GM12878 (cell line): Measurements from ENCODE around the gene CEP63. TPM values are rescaled to one million over a fixed set of nuclear protein-coding genes. Genes with fewer than 3 reads are reported as not detected.

Experiments
- ATAC-seq: fragments of 200-7000 bp; cut with Tn5 transposase; 3 replicates; pipeline ENCODE4 v1.9.1; 2020; ENCODE audit warnings: mild to moderate bottlenecking, moderate library complexity
- BruUV-seq: library from RNA; stranded (reverse); fragments of 400-500 nt; replicated peaks from 2 replicates; lab custom pipeline; 2021; lab: Mats Ljungman, UMichigan
- CTCF ChIA-PET: fragments of 300-600 bp; sonication (Branson Sonifier 250); formaldehyde crosslinking; extraction: SDS; loops from one replicate; lab custom pipeline; 2021; ENCODE audit warnings: inconsistent platforms; lab: Yijun Ruan, JAX
- POLR2A ChIA-PET: fragments of 350-600 bp; formaldehyde crosslinking; extraction: SDS; loops from one replicate; lab custom pipeline; 2021; ENCODE audit warnings: inconsistent platforms; lab: Charles Lee
- RAD21 ChIA-PET: fragments of 300-600 bp; sonication (Branson Sonifier 250); formaldehyde crosslinking; loops from one replicate; lab custom pipeline; 2023; ENCODE audit warnings: antibody characterized with exemption; ENCODE audit not compliant: unreplicated experiment; lab: Charles Lee
- SMC1A ChIA-PET: fragments of 300-600 bp; sonication (Branson Sonifier 250); formaldehyde crosslinking; loops from one replicate; lab custom pipeline; 2023; ENCODE audit not compliant: unreplicated experiment, uncharacterized antibody; lab: Charles Lee
- DNase-seq: peaks from one replicate; pipeline ENCODE4 v3.0.0-alpha.2; 2011; ENCODE audit warnings: low read depth, low spot score
- FAIRE-seq: peaks from 3 replicates; lab custom pipeline; 2011; peaks lifted over from hg19 to GRCh38; lab: Jason Lieb, UNC
- H2AFZ ChIP-seq: 2 replicates; pipeline ENCODE4 v1.6.0; 2011; ENCODE audit warnings: low read depth, low read length, control low read depth; ENCODE audit not compliant: control insufficient read depth
- H3K27ac ChIP-seq: 2 replicates; pipeline ENCODE4 v1.5.1; 2011; ENCODE audit warnings: control low read depth; ENCODE audit not compliant: control insufficient read depth, insufficient read depth
- H3K27me3 ChIP-seq, 2 experiments: replicated peaks in 1 of 2; 2 replicates each; pipeline versions ENCODE4 v1.6.0 to v1.6.1; 2011; ENCODE audit warnings: low read length in 1 of 2; ENCODE audit not compliant: control insufficient read depth in 2 of 2, insufficient read depth in 2 of 2
- H3K36me3 ChIP-seq, 2 experiments: 2 replicates each; pipeline ENCODE4 v1.5.1; 2011; ENCODE audit warnings: low read length in 1 of 2; ENCODE audit not compliant: control insufficient read depth in 2 of 2, insufficient read depth in 2 of 2
- H3K4me1 ChIP-seq: 2 replicates; pipeline ENCODE4 v1.6.1; 2011; ENCODE audit warnings: mild to moderate bottlenecking, low read length, moderate library complexity, mixed read lengths; ENCODE audit not compliant: control insufficient read depth, insufficient read depth
- H3K4me2 ChIP-seq: 2 replicates; pipeline ENCODE4 v1.6.0; 2011; ENCODE audit warnings: control low read depth; ENCODE audit not compliant: control insufficient read depth, insufficient read depth
- H3K4me3 ChIP-seq: fragments of 200-600 bp; sonication (generic); 2 replicates; pipeline ENCODE4 v1.5.1; 2016
- H3K79me2 ChIP-seq: 2 replicates; pipeline ENCODE4 v1.6.0; 2011; ENCODE audit warnings: low read length; ENCODE audit not compliant: control insufficient read depth, insufficient read depth
- H3K9ac ChIP-seq: 2 replicates; pipeline ENCODE4 v1.8.0; 2011; ENCODE audit warnings: low read length, control low read depth, mixed read lengths; ENCODE audit not compliant: control insufficient read depth, insufficient read depth
- H3K9me3 ChIP-seq: replicated peaks from 3 replicates; pipeline ENCODE4 v1.5.1; 2011; ENCODE audit warnings: mild to moderate bottlenecking, low read length; ENCODE audit not compliant: control insufficient read depth, insufficient read depth
- H4K20me1 ChIP-seq: 2 replicates; pipeline ENCODE4 v1.6.0; 2011; ENCODE audit not compliant: control insufficient read depth, insufficient read depth
- BMI1 ChIP-seq: fragments of 450-650 bp; IDR thresholded peaks from 2 replicates; pipeline ENCODE4 v1.6.1; 2016; ENCODE audit warnings: mild to moderate bottlenecking, moderate library complexity, borderline replicate concordance
- BRCA1 ChIP-seq: IDR thresholded peaks from 2 replicates; pipeline ENCODE4 v1.6.1; 2011; ENCODE audit warnings: low read depth, low read length, improper control_type of control experiment
- CBFB ChIP-seq: IDR thresholded peaks from 2 replicates; pipeline ENCODE4 v1.6.1; 2016; ENCODE audit warnings: antibody characterized with exemption, low read depth
- CBX3 ChIP-seq: fragments of 200-600 bp; sonication (generic); IDR thresholded peaks from 2 replicates; pipeline ENCODE4 v1.6.1; 2016; ENCODE audit warnings: low read depth, borderline replicate concordance
- CREM ChIP-seq: IDR thresholded peaks from 2 replicates; pipeline ENCODE4 v1.6.1; 2014; ENCODE audit warnings: antibody characterized with exemption, low read depth
- GATAD2B ChIP-seq: fragments of 450-650 bp; conservative IDR thresholded peaks from 2 replicates; pipeline ENCODE4 v1.6.1; 2017; ENCODE audit warnings: low read depth, mild to moderate bottlenecking, moderate library complexity
- HCFC1 ChIP-seq: fragments of 150-350 bp; IDR thresholded peaks from 2 replicates; pipeline ENCODE4 v1.6.1; 2014; ENCODE audit warnings: low read length
- IKZF2 ChIP-seq, 2 experiments: fragments of 450-650 bp; IDR thresholded peaks; 2 replicates each; pipeline ENCODE4 v1.6.1; 2017; ENCODE audit warnings: mild to moderate bottlenecking in 2 of 2, moderate library complexity in 2 of 2
- PAX5 ChIP-seq: IDR thresholded peaks from 2 replicates; pipeline ENCODE4 v1.6.1; 2011; ENCODE audit warnings: low read depth, low read length, borderline replicate concordance
- PAX8 ChIP-seq: fragments of 450-650 bp; IDR thresholded peaks from 2 replicates; pipeline ENCODE4 v1.6.1; 2017; ENCODE audit warnings: mild to moderate bottlenecking, moderate library complexity
- POLR2AphosphoS5 ChIP-seq: IDR thresholded peaks from 2 replicates; pipeline ENCODE4 v1.6.1; 2011; ENCODE audit warnings: mild to moderate bottlenecking, low read length, inconsistent platforms
- SRF ChIP-seq, 2 experiments: IDR thresholded peaks; 2 replicates each; pipeline ENCODE4 v1.6.1; 2011; ENCODE audit warnings: low read depth in 2 of 2, low read length in 2 of 2, mild to moderate bottlenecking in 1 of 2, moderate library complexity in 1 of 2
- TAF1 ChIP-seq: IDR thresholded peaks from 2 replicates; pipeline ENCODE4 v1.6.1; 2011; ENCODE audit warnings: mild to moderate bottlenecking, low read depth, low read length, borderline replicate concordance
- USF2 ChIP-seq: IDR thresholded peaks from 2 replicates; pipeline ENCODE4 v1.6.1; 2011; ENCODE audit warnings: low read depth, low read length, improper control_type of control experiment, borderline replicate concordance
- ZNF24 ChIP-seq: fragments of 450-650 bp; IDR thresholded peaks from 2 replicates; pipeline ENCODE4 v1.6.1; 2017; ENCODE audit warnings: antibody characterized with exemption, mild to moderate bottlenecking
- WGBS: methylation state at CpG from one replicate; pipeline ENCODE4 v1.1.6; 2016; ENCODE audit warnings: low lambda C conversion rate; ENCODE audit not compliant: insufficient replicate concordance, insufficient coverage; ENCODE audit errors: missing lambda C conversion rate; 5-methylcytosine and 5-hydroxymethylcytosine counted together
- in situ Hi-C: fragments of 300-500 bp; cut with MboI; formaldehyde crosslinking; loops from 9 replicates; pipeline ENCODE4 v1.14.3; 2018; ENCODE audit warnings: mixed read lengths
- intact Hi-C: fragments of 100-400 bp; cut with micrococcal nuclease; formaldehyde crosslinking; loops from one replicate; pipeline ENCODE4 v1.14.2; 2022; ENCODE audit not compliant: unreplicated experiment
- polyA plus RNA-seq, 11 experiments: library from polyadenylated mRNA; depleted of rRNA in 4 of 11; unstranded in 6 of 11; stranded (reverse) in 5 of 11; fragments of >200 nt; fragmentation: Nextera tagmentation in 4 of 11; fragmentation: Illumina TruSeq in 1 of 11; extraction: Ambion mirVana in 4 of 11; extraction: Trizol in 1 of 11; gene quantifications; 1 replicate in 1 of 11; 2 replicates in 10 of 11; pipeline versions ENCODE4 v1.2.1 to v1.2.3, GENCODE V29; 2011 to 2016; ENCODE audit warnings: inconsistent platforms in 2 of 11, missing spikeins in 2 of 11, low read depth in 1 of 11
- total RNA-seq, 4 experiments: library from RNA; depleted of rRNA in 3 of 4; stranded (reverse); fragments of >200 nt in 3 of 4; fragmentation: Illumina TruSeq in 1 of 4; extraction: Trizol in 1 of 4; gene quantifications; 2 replicates each; pipeline versions ENCODE4 v1.2.1 to v1.2.3, GENCODE V29; 2013 to 2021

CEP63 gene
- total and polyA plus RNA-seq, 10 of the 15 experiments (the other 5 are each of a cell fraction or from before 2014, with no cell fraction given), result 14.0 to 36.9 (median 26.8) TPM

GRCh38 chr3:134464689-134465365, 21.0 kb upstream of the CEP63 start:
- no peak for DNase-seq
- Histone ChIP-seq H3K36me3 (no peaks in the 10 kb centered on the region), H3K27me3 (peaks cover 0 to 2% of the 10 kb centered on the region in 2 experiments; a peak in 1 of 4 replicates), H3K9ac (no peak overlapping the region)
- SMC1A ChIA-PET, result no interaction called here
- in situ Hi-C loops, result no loop called here
- no peak for TF ChIP-seq SRF (IDR thresholded peaks at IDR 0.05; ENCODE audit: low read depth in 2 of 2, low read length in 2 of 2)
- TF ChIP-seq PAX8, result no peak
- no peak for TF ChIP-seq GATAD2B
- no peak for TF ChIP-seq CREM
- TF ChIP-seq, all 136 proteins: peak for 0
- no peaks in the 10 kb centered on the region for H4K20me1 ChIP-seq
- H3K4me1 ChIP-seq, result no peaks in the 10 kb centered on the region
- H3K79me2 ChIP-seq, result no peaks in the 10 kb centered on the region
- H3K4me2 ChIP-seq, result no peak overlapping the region
- H3K9me3 ChIP-seq, result no peaks in the 10 kb centered on the region
- no peak overlapping the region for H2AFZ ChIP-seq
- FAIRE-seq (no peak), ATAC-seq (no peak)
- H3K4me3 ChIP-seq, result no peak overlapping the region
- POLR2A ChIA-PET, result no interaction called here
- CTCF ChIA-PET, result interaction anchor here (0.8 kb wide), 1 partner anchor 8 kb away, joined by 3 read pairs; no protein-coding TSS in a partner anchor
- 38% methylated on average over 8 of the region's 8 CpGs for WGBS
- RAD21 ChIA-PET, result no interaction called here
- intact Hi-C loops, result no loop called here
- no TSS peak for BruUV-seq
- no peak overlapping the region for H3K27ac ChIP-seq

GRCh38 chr3:134466331-134466730, 19.5 kb upstream of the CEP63 start:
- ChIA-PET CTCF (interaction anchor here (1.4 to 1.8 kb wide), 2 partner anchors 17 to 21 kb away, joined by 3 to 5 read pairs; no protein-coding TSS in a partner anchor), POLR2A (no interaction called here), SMC1A (interaction anchor here (1.1 kb wide), 1 partner anchor 10 kb away, joined by 3 read pairs; no protein-coding TSS in a partner anchor), RAD21 (no interaction called here)
- Histone ChIP-seq H3K27ac (no peak overlapping the region), H4K20me1 (no peaks in the 10 kb centered on the region), H3K27me3 (peaks cover 0 to 2% of the 10 kb centered on the region in 2 experiments; a peak in 1 of 4 replicates), H3K4me2 (no peak overlapping the region), H3K4me1 (no peaks in the 10 kb centered on the region), H3K4me3 (no peak overlapping the region), H3K79me2 (no peaks in the 10 kb centered on the region), H3K36me3 (no peaks in the 10 kb centered on the region), H3K9me3 (no peaks in the 10 kb centered on the region), H2AFZ (no peak overlapping the region), H3K9ac (no peak overlapping the region)
- in situ Hi-C loops (no loop called here), intact Hi-C loops (no loop called here)
- no peak for DNase-seq
- no peak for ATAC-seq
- WGBS, result 93% methylated on average over 1 of the region's 1 CpG
- no peak for FAIRE-seq
- no TSS peak for BruUV-seq
- TF ChIP-seq POLR2AphosphoS5, result no peak
- TF ChIP-seq CBX3, result no peak
- TF ChIP-seq HCFC1, result no peak
- no peak for TF ChIP-seq BRCA1
- no peak for TF ChIP-seq USF2
- TF ChIP-seq IKZF2 (IDR thresholded peaks at IDR 0.05), result no peak
- no peak for TF ChIP-seq TAF1
- no peak for TF ChIP-seq CBFB
- no peak for TF ChIP-seq BMI1
- TF ChIP-seq ZNF24, result no peak
- no peak for TF ChIP-seq PAX5
